Measurements from ENCODE around the gene NUMB. TPM values are rescaled to one million over a fixed set of nuclear protein-coding genes. Genes with fewer than 3 reads are reported as not detected.

The NUMB gene
- total RNA-seq, 2 experiments from 2014 or later = 27.9 to 31.5 TPM

DNA sequence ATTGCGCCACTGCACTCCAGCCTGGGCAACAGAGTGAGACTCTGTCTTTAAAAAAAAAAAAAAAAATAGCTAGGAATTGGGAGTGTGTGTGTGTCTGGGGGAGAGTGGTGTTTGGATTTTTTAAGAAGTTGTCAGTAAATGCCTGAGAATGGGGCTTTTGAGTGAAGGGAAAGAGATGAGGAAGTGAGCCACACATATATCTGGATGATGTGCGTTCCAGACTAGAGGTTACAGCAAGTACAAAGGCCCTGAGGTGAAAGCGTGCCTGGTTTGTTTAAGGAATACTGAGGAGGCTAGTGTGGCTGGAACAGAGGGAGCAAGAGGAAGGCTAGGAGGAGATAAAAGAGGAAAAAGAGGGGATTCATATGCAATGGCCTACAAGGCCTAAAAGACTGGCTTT, 151.1 kb downstream of the NUMB start:
- ChIA-PET CTCF (no interaction called here), POLR2A (no interaction called here)
- Mint-ChIP-seq H3K27me3 (no peaks in the 10 kb centered on the region), H3K27ac (no peak overlapping the region), H3K9me3 (no peaks in the 10 kb centered on the region), H3K4me3 (no peak overlapping the region), H3K36me3 (ENCODE audit: low read depth) (no peaks in the 10 kb centered on the region), H3K4me1 (ENCODE audit: low read depth) (peaks cover 6% of the 10 kb centered on the region)
- peaks cover 3% of the 10 kb centered on the region for H3K36me3 ChIP-seq (ENCODE audit: insufficient read depth, low read length)
- ATAC-seq (ENCODE audit: poor library complexity) (no peak), DNase-seq (no peak)
- no peaks in the 10 kb centered on the region for H3K27me3 ChIP-seq (ENCODE audit: control insufficient read depth in 1 of 2, insufficient read depth in 2 of 2, low read length in 2 of 2)
- no peaks in the 10 kb centered on the region for H3K9me3 ChIP-seq (ENCODE audit: control insufficient read depth in 1 of 2, insufficient read depth in 1 of 2, low read length in 2 of 2)
- H3K4me3 ChIP-seq (ENCODE audit: low read length) = no peak overlapping the region
- no peak overlapping the region for H3K27ac ChIP-seq (ENCODE audit: low read depth in 1 of 2, low read length in 2 of 2)
- TF ChIP-seq, protein P1, sequence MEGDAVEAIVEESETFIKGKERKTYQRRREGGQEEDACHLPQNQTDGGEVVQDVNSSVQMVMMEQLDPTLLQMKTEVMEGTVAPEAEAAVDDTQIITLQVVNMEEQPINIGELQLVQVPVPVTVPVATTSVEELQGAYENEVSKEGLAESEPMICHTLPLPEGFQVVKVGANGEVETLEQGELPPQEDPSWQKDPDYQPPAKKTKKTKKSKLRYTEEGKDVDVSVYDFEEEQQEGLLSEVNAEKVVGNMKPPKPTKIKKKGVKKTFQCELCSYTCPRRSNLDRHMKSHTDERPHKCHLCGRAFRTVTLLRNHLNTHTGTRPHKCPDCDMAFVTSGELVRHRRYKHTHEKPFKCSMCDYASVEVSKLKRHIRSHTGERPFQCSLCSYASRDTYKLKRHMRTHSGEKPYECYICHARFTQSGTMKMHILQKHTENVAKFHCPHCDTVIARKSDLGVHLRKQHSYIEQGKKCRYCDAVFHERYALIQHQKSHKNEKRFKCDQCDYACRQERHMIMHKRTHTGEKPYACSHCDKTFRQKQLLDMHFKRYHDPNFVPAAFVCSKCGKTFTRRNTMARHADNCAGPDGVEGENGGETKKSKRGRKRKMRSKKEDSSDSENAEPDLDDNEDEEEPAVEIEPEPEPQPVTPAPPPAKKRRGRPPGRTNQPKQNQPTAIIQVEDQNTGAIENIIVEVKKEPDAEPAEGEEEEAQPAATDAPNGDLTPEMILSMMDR (IDR thresholded peaks at IDR 0.05) = no peak
- peaks cover 2% of the 10 kb centered on the region for H3K4me1 ChIP-seq (ENCODE audit: insufficient read depth, low read length)
- intact Hi-C loops (cut with DNase I, micrococcal nuclease) = no loop called here

GRCh38 chr14:73305499-73305898, 152.8 kb downstream of the NUMB start:
- no peak overlapping the region for H3K27ac Mint-ChIP-seq
- no peaks in the 10 kb centered on the region for H3K4me1 ChIP-seq (ENCODE audit: insufficient read depth, low read length)
- no peaks in the 10 kb centered on the region for H3K27me3 ChIP-seq (ENCODE audit: control insufficient read depth in 1 of 2, insufficient read depth in 2 of 2, low read length in 2 of 2)
- CTCF ChIA-PET = interaction anchor here (0.6 kb wide), 2 partner anchors 9 to 276 kb away, joined by 3 to 4 read pairs; no protein-coding TSS in a partner anchor
- TF ChIP-seq, protein P1 (IDR thresholded peaks at IDR 0.05) = no peak
- H3K9me3 ChIP-seq (ENCODE audit: control insufficient read depth in 1 of 2, insufficient read depth in 1 of 2, low read length in 2 of 2) = no peaks in the 10 kb centered on the region
- no peaks in the 10 kb centered on the region for H3K27me3 Mint-ChIP-seq
- intact Hi-C loops (cut with DNase I, micrococcal nuclease) = no loop called here
- H3K27ac ChIP-seq (ENCODE audit: low read depth in 1 of 2, low read length in 2 of 2) = no peak overlapping the region
- POLR2A ChIA-PET = no interaction called here
- H3K9me3 Mint-ChIP-seq = no peaks in the 10 kb centered on the region
- H3K36me3 Mint-ChIP-seq (ENCODE audit: low read depth) = no peaks in the 10 kb centered on the region
- H3K4me3 ChIP-seq (ENCODE audit: low read length) = no peak overlapping the region
- H3K4me1 Mint-ChIP-seq (ENCODE audit: low read depth) = no peaks in the 10 kb centered on the region
- DNase-seq = no peak
- H3K4me3 Mint-ChIP-seq = no peak overlapping the region
- peaks cover 3% of the 10 kb centered on the region for H3K36me3 ChIP-seq (ENCODE audit: insufficient read depth, low read length)
- ATAC-seq (ENCODE audit: poor library complexity) = no peak

- H3K36me3 Mint-ChIP-seq (ENCODE audit: low read depth) = peaks cover 33% of the 10 kb centered on the region
- no peaks in the 10 kb centered on the region for H3K4me1 Mint-ChIP-seq (ENCODE audit: low read depth)
- Histone ChIP-seq H3K27me3 (ENCODE audit: control insufficient read depth in 1 of 2, insufficient read depth in 2 of 2, low read length in 2 of 2) (no peaks in the 10 kb centered on the region), H3K36me3 (ENCODE audit: insufficient read depth, low read length) (peaks cover 14% of the 10 kb centered on the region), H3K4me1 (ENCODE audit: insufficient read depth, low read length) (no peaks in the 10 kb centered on the region), H3K4me3 (ENCODE audit: low read length) (no peak overlapping the region), H3K9me3 (ENCODE audit: control insufficient read depth in 1 of 2, insufficient read depth in 1 of 2, low read length in 2 of 2) (no peaks in the 10 kb centered on the region), H3K27ac (ENCODE audit: low read depth in 1 of 2, low read length in 2 of 2) (no peak overlapping the region)
- DNase-seq (peak in 4 of 14 experiments; percentile 21 to 64 (median 55)), ATAC-seq (ENCODE audit: poor library complexity) (peak; percentile 48)
- intact Hi-C loops (cut with DNase I, micrococcal nuclease) = loop anchor here (1.0 to 5.0 kb wide), 2 partner anchors 177 to 337 kb away; no protein-coding TSS in a partner anchor
- TF ChIP-seq, protein P1 (IDR thresholded peaks at IDR 0.05) = peak; percentile 78
- no peak overlapping the region for H3K27ac Mint-ChIP-seq
- CTCF ChIA-PET = interaction anchor here (0.6 to 2.7 kb wide), 16 partner anchors 9 to 337 kb away, joined by 3 to 47 read pairs (median 4); partner anchors contain the start of genes NUMB and RIOX1
- POLR2A ChIA-PET = interaction anchor here (0.6 to 1.6 kb wide), 7 partner anchors 41 to 273 kb away, joined by 3 to 13 read pairs (median 3); partner anchors contain the start of genes ACOT2, NUMB and RIOX1
- H3K9me3 Mint-ChIP-seq = no peaks in the 10 kb centered on the region
- H3K4me3 Mint-ChIP-seq = no peak overlapping the region
- no peaks in the 10 kb centered on the region for H3K27me3 Mint-ChIP-seq
These were observed 163.0 kb downstream of the NUMB start for GRCh38 chr14:73295198-73295796.

All from CD4-positive, alpha-beta T cell (primary cell).